SJSA1 (cell line): ENCODE measurements around the gene PRSS50. TPM values are rescaled to one million over a fixed set of nuclear protein-coding genes. Genes with fewer than 3 reads are reported as not detected.

Experiments
- DNase-seq, 2 experiments: peaks; one replicate each; pipeline ENCODE4 v3.0.0-alpha.2; 2015 to 2020; ENCODE audit warnings: low spot score in 2 of 2, low read depth in 1 of 2
- H3K27ac ChIP-seq: fragments of 250-450 bp; sonication (Bioruptor Pico); 2 replicates; pipeline ENCODE4 v1.5.1; 2020; ENCODE audit warnings: mild to moderate bottlenecking, moderate library complexity
- H3K27me3 ChIP-seq: fragments of 250-450 bp; sonication (Bioruptor Pico); replicated peaks from 2 replicates; pipeline ENCODE4 v1.5.1; 2020; ENCODE audit warnings: mild to moderate bottlenecking, moderate library complexity
- H3K36me3 ChIP-seq: fragments of 250-450 bp; sonication (Bioruptor Pico); 2 replicates; pipeline ENCODE4 v1.5.1; 2020; ENCODE audit warnings: mild to moderate bottlenecking
- H3K4me1 ChIP-seq: fragments of 250-450 bp; sonication (Bioruptor Pico); replicated peaks from 2 replicates; pipeline ENCODE4 v1.6.1; 2021; ENCODE audit warnings: mild to moderate bottlenecking
- H3K4me3 ChIP-seq: fragments of 250-450 bp; sonication (Bioruptor Pico); 2 replicates; pipeline ENCODE4 v1.5.1; 2020; ENCODE audit warnings: mild to moderate bottlenecking
- H3K9me3 ChIP-seq: fragments of 250-450 bp; sonication (Bioruptor Pico); replicated peaks from 2 replicates; pipeline ENCODE4 v1.5.1; 2020; ENCODE audit warnings: mild to moderate bottlenecking
- total RNA-seq: library from RNA; depleted of rRNA; stranded (reverse); fragments of >200 nt; shearing (Covaris generic); gene quantifications from 2 replicates; pipeline ENCODE4 v1.2.3, GENCODE V29; 2014

Gene PRSS50
- total RNA-seq, 1 experiment from 2014 or later, result not detected

DNA sequence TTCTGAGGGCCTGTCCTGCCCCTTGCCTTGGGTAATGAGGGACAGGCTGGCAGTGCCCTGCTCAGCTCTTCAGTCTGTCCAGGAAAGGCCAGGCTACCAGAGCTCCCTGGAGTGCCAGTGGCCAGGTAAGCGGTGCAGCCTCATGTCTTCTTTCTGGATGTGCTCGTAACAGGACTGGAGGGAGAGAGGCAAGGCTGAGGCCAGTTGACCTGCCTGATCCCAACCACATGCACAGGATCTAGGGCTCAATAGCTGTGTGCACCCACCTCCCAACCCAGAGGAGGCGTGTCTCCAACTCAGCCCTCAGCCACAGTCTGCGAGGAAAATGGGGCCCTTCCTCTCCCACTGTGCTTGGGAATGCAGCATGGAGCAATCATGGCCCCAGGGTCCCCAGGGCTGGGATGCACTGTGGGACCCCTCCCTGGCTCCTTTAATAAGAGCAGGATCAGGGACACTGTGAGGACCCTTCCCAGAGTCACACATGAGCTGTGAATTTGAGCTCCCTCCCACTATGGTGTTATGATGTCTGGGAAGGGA lies 46.7 kb downstream of the PRSS50 start:
- Histone ChIP-seq H3K27ac (no peak overlapping the region), H3K36me3 (no peaks in the 10 kb centered on the region), H3K4me1 (no peaks in the 10 kb centered on the region), H3K9me3 (no peaks in the 10 kb centered on the region), H3K27me3 (no peaks in the 10 kb centered on the region), H3K4me3 (no peak overlapping the region)
- no peak for DNase-seq

DNA sequence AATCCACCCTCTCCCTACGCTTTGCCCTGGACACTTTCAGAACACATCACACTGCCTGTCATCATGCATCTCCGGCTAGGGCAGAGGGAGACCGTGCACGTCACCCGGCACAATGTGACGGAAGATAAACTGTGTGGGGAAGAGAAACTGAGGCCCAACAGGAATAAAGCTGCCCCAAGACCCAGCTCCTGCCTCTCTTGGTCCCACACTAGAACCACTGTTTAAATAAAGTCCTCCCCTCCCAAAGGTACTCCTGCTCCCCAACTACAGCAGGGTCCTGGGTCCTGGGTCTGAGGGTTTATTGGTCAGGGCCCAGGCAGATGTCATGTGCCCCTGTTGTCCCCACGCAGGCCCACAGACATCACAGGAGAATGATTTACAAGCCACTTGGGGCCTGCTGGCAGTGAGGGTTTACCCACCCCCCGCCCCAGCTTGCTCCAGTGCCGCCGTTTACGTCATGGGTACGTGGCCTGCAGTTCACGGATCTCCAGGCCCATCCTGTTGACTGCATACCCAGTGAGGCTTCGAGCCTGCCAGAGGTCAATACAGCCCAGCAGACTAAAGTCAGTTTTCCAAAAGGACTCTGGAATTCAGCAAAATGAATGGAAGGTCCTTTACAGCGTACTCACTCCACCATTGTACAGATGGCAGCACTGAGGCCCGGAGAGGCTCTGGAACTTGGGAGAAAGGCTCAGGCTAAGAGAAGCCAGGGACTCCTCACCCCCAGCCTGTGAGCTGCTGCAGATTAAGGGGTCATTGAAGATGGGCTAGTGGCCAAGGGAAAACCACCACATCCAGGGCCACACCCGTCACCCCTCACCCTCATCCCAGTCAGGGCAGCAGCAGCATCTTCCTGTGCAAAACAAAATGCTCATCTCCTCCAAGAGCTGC lies 47.4 kb downstream of the PRSS50 start:
- no peaks in the 10 kb centered on the region for H3K9me3 ChIP-seq
- H3K4me3 ChIP-seq, result no peak overlapping the region
- H3K27me3 ChIP-seq, result no peaks in the 10 kb centered on the region
- H3K4me1 ChIP-seq, result no peaks in the 10 kb centered on the region
- no peak for DNase-seq
- H3K36me3 ChIP-seq, result no peaks in the 10 kb centered on the region
- no peak overlapping the region for H3K27ac ChIP-seq

DNA sequence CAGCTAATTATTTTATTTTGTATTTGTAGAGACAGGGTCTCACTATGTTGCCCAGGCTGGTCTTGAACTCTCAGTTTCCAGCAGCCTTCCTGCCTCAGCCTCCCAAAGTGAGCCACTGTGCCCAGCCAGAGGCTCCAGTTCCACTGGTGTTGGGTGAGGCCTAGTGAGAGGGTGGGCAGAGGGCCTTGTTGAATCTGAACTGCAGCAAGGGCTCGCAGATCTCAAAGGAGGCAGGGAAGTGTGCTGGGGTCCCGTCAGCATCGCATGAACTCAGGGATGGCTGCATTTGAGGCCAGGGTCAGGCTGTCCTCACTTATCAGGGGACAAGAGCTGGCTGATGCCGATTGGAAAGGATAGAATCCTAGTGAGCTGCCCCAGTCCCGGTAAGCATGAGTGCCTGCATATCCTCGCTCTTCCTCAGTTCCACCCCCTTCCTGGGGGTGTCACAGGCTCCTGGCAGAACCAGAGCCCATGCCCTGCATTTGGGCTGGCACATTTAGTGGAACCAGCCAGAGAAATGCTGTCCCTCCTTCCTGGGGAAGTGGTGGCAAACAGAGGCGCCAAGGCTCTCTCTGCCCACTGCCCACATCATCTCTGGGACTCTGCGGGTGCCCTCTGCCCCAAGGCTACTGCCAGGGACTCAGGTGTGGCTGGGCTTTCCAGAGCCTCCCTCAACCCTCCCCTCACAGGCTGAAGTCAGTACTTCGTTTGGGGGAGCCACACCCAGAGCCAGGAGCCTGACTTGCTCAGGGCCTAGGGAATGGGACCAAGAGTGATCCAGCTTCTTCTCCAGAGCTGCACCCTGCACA lies 48.3 kb downstream of the PRSS50 start:
- Histone ChIP-seq H3K27ac (no peak overlapping the region), H3K27me3 (no peaks in the 10 kb centered on the region), H3K4me3 (no peak overlapping the region), H3K4me1 (no peaks in the 10 kb centered on the region), H3K36me3 (no peaks in the 10 kb centered on the region), H3K9me3 (no peaks in the 10 kb centered on the region)
- DNase-seq, result peak in 1 of 2 experiments; percentile 23

DNA sequence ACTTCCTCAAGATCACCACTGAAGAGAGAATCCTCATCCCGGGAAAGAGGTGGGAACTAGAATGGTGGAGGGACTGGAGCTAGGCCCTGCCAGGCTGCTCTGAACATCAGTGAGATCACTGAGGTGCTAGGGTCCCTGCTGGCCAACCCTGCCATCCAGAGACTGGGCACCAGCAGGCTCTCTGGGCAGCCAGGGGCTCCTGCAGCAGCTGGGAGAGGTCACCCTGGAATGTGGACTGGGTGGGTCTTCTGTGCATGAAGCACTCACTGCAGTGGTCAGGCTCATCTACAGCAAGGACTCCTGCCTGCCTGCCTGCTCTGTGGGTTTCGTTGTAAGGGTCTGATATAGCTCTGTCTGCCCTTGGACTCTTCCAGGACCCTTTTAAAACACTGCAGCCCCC lies 49.1 kb downstream of the PRSS50 start:
- Histone ChIP-seq H3K27me3 (no peaks in the 10 kb centered on the region), H3K4me3 (no peak overlapping the region), H3K9me3 (no peaks in the 10 kb centered on the region), H3K27ac (no peak overlapping the region), H3K4me1 (peaks cover 1% of the 10 kb centered on the region), H3K36me3 (no peaks in the 10 kb centered on the region)
- DNase-seq, result no peak

DNA sequence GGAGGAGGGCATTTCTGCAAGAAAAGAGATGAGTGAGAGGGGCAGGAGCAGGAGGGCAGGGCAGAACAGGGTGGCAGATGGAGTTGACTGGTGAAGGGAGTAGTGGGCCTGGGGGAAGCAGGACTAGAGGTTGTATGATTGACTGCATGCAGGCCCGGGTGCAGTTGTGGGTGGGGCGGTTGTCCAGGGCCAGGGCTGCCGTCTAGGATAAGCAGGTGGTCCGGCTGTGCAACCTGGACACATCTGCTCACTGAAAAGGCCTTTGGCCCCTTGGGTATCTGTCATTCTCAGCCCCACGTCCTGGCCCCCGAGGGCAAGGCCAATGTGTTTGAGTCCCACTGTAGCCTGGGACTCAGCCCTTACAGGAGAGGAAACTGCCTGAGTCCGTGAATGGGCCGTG lies 49.6 kb downstream of the PRSS50 start:
- peak in 1 of 2 experiments; percentile 18 for DNase-seq
- H3K4me1 ChIP-seq, result peaks cover 6% of the 10 kb centered on the region
- no peaks in the 10 kb centered on the region for H3K27me3 ChIP-seq
- no peak overlapping the region for H3K27ac ChIP-seq
- no peak overlapping the region for H3K4me3 ChIP-seq
- H3K36me3 ChIP-seq, result no peaks in the 10 kb centered on the region
- no peaks in the 10 kb centered on the region for H3K9me3 ChIP-seq

DNA sequence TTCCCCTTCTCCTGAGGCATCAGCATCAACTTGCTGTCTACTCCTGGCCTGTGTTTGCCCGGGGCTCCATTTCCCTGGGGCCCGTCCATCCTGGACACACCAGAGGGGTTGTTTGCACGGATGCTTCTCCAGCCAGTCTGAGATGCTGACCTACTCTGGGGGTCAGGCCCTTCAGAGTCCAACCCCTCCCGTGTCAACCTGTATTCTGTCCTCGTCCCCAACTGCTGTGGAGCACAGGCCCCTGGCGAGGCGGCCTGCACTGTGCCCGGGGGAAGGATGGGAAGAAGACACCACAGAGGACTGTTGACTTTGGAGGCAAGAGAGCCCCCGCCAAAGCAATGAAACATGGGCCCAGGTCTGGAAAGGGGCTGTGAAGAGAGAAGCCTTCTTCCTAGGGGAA lies 50.0 kb downstream of the PRSS50 start:
- Histone ChIP-seq H3K36me3 (no peaks in the 10 kb centered on the region), H3K27ac (no peak overlapping the region), H3K27me3 (no peaks in the 10 kb centered on the region), H3K4me3 (no peak overlapping the region), H3K9me3 (no peaks in the 10 kb centered on the region), H3K4me1 (peaks cover 11% of the 10 kb centered on the region)
- DNase-seq, result peak in 1 of 2 experiments; percentile 19

DNA sequence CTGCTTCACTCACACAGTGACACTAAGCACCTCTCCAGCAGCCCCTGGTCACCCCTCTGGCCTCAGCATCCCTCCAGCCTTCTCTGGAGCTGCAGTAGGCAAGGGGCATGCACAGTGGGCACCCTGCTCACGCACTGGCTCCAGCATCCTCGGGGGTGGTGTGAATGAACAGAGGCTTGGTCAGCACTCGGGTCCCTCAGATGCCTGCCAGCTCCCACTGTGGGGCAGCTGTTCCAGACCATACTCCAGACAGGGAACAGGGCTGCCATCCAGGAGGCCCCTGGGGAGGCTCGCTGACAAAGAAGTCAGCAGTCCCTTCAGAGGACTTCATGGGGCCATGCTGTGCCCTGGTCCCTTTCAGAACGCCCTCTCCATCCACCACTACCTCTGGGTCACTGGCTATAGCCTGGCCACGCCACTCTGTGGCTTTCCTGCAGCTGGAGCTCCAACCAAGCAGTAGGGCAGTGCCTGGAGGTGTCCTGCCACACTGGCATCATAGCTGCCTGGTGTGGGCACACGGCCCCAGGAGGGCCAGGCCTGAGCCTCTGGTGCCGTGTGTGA lies 50.5 kb downstream of the PRSS50 start:
- H3K36me3 ChIP-seq, result no peaks in the 10 kb centered on the region
- no peak overlapping the region for H3K4me3 ChIP-seq
- peak in 1 of 2 experiments; percentile 34 for DNase-seq
- H3K4me1 ChIP-seq, result peaks cover 13% of the 10 kb centered on the region
- no peak overlapping the region for H3K27ac ChIP-seq
- H3K9me3 ChIP-seq, result no peaks in the 10 kb centered on the region
- no peaks in the 10 kb centered on the region for H3K27me3 ChIP-seq

DNA sequence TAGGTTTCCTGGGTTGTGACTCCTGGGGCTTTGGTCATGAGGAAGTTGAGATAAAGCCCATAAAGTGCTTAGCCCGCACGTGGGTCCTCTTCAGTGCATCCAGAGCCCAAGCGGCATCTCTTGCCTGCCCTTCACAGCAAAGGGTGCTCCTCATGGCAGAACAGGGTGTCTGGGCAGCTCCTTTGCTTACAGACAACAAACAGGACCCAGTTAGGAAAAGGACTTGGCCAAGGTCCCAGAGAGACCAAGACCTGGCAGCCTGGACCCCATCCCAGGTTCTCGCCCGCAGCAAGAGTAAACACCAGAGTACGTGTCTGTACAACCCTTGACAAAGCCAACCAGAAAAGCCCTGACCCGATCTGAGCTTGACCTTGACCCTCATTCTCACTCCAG lies 51.2 kb downstream of the PRSS50 start:
- Histone ChIP-seq H3K9me3 (no peaks in the 10 kb centered on the region), H3K36me3 (no peaks in the 10 kb centered on the region), H3K27ac (no peak overlapping the region), H3K4me1 (peaks cover 13% of the 10 kb centered on the region), H3K4me3 (no peak overlapping the region), H3K27me3 (no peaks in the 10 kb centered on the region)
- peak in 1 of 2 experiments; percentile 30 for DNase-seq

DNA sequence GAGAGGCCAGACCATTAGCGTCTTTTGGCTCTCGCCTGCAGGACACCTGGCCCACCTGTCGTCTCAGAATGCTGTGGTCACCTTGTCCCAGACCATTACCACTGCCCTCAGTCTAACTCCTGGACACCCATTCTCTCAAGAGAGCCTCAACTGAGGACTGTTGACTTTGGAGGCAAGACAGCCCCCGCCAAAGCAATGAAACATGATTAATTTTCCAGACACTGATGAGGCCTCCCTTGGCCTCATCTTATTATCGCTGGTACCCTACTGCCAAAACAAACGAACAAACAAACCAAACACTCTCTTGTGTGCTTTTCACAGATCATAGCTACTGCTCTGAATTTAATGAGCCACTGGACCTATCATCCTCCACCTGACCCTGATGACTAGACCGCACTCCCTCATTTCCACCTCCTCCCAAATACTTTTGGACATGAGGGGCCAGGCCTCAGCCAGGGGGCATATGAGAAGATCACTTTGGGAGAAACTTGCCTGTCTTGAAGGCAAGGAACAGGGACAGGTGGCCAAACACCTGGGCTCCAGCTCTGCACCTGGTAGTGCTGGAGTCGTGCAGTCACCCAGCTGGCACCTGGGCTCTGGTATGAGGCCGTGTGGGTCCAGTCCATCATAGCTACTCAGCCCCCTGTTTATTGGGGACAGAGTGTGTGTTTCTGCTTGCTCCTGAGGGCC lies 51.8 kb downstream of the PRSS50 start:
- Histone ChIP-seq H3K4me1 (peaks cover 13% of the 10 kb centered on the region), H3K36me3 (no peaks in the 10 kb centered on the region)

DNA sequence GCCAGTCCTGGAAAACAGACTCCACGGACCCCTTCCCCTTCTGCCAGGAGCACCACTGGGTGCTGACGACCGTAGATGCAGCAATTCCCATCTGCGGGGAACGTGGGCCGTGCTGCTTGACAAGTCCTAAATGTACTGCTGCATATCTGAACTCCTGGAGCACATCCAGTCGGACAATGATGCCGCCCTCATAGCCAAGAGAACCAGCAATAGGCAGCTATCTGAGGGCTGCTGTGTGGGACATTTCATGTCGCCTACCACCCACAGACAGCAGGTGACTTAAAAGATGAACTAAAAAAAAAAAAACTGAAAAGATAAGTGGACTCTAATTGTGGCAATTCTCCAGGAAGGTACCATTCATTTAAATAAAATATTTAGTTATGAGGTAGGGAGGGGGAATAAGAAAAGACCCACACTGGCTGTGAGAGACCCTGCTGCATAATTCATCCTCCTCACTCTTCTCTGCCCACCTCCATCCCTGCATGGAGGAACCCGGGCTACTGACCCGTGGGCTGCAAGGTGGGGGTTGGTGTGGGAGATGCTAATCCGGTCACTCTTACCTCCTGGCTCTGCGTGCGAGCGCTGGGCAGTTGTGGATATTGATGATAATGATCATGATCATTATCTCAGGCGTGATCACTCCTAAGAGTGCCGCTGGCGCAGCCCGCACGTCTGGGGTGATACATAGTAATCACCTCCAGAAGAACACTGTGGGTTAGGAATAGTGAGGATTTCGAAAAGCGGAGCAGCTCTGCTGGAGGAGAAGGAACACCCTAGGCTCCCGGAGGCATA lies 52.5 kb downstream of the PRSS50 start:
- Histone ChIP-seq H3K9me3 (no peaks in the 10 kb centered on the region), H3K27ac (no peak overlapping the region), H3K4me3 (no peak overlapping the region), H3K4me1 (peaks cover 13% of the 10 kb centered on the region), H3K27me3 (no peaks in the 10 kb centered on the region), H3K36me3 (no peaks in the 10 kb centered on the region)
- DNase-seq, result peak in 1 of 2 experiments; percentile 30

More for the DNA sequence above, 51.8 kb downstream of the PRSS50 start:
- Histone ChIP-seq H3K9me3 (no peaks in the 10 kb centered on the region), H3K27me3 (no peaks in the 10 kb centered on the region), H3K27ac (no peak overlapping the region), H3K4me3 (no peak overlapping the region)
- DNase-seq, result peak in 1 of 2 experiments; percentile 13

DNA sequence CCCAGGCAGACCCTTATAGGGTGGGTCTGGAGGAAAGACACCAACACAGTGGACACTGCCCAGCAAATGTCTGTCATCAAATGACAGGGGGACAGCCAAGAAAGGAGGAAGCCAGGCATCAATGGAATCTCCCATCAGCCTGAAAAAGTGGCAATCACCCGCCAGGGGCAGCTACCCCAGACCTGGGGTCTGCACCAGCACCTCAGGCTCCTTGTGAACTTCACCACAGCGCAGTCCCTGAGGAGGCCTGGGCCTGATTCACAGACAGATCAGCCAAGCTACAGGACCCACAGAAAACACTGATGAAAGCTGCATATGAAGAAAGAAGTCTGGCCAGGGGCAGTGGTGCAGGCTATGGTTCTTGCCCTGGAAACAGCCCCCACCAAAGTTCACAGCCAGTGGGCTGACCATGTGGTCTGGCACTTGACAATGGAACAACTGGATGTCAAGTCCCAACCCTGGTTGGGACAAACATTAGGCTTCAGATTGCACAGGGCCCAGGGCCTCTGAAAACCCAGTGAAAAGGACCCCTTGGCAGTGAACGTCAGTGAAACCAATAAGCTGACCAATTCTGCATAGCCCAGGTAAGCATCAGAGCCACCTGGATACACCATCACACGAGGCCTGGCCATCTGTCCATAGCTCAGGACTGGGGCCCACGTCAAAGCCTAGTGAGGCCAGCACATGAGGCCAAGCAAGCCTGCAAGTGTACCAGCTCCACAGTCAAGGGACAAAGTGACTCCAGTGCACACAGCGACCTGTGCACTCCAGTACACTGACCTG lies 53.3 kb downstream of the PRSS50 start:
- H3K27ac ChIP-seq, result no peak overlapping the region
- peaks cover 16% of the 10 kb centered on the region for H3K4me1 ChIP-seq

DNA sequence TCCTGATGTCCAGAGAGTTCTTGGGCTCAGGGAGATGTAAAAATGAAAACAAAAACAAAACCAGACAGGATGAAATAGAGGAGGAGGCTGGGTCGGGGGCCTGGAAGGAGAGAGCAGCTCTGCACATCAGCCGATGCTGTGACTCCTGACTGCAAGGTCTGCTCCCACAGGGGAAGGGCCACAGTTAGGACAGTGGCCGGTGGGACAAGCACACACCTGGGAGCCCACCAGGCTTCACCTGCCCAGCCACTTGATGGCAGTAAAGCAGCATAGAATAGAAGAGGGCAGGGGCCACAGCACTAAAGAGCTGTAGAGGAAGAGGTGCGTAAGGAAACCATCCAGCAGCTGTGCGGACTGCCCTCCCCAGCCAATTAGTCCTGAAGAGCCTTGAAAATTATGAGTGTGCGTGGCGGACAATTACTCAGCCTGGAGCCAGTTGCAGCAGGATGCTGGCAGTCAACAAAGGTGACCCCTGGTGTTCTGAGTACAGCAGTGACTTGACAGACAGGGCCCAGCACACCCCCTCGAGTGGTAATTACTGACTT lies 54.0 kb downstream of the PRSS50 start:
- Histone ChIP-seq H3K27ac (no peak overlapping the region), H3K4me3 (no peak overlapping the region), H3K4me1 (peaks cover 19% of the 10 kb centered on the region), H3K36me3 (no peaks in the 10 kb centered on the region), H3K9me3 (no peaks in the 10 kb centered on the region), H3K27me3 (no peaks in the 10 kb centered on the region)
- peak in 1 of 2 experiments; percentile 20 for DNase-seq

More for the DNA sequence above, 53.3 kb downstream of the PRSS50 start:
- H3K4me3 ChIP-seq, result no peak overlapping the region
- H3K36me3 ChIP-seq, result no peaks in the 10 kb centered on the region
- DNase-seq, result peak in 1 of 2 experiments; percentile 12
- H3K27me3 ChIP-seq, result no peaks in the 10 kb centered on the region
- H3K9me3 ChIP-seq, result no peaks in the 10 kb centered on the region
